ENCODE measurements around the gene C1orf21.
"Not testable (repeated sequence)": the region's sequence is repeated elsewhere in the genome, so short reads cannot be mapped to it uniquely, and the experiment has no call there.

Gene C1orf21

GRCh38 chr1:184608581-184608980 lies 221.8 kb downstream of the C1orf21 start:
- DNase-seq = no peak

- DNase-seq = no peak
Measured at GRCh38 chr1:184608990-184609389, 222.2 kb downstream of the C1orf21 start.

- DNase-seq = no peak
Measured at GRCh38 chr1:184610876-184611595, 224.2 kb downstream of the C1orf21 start.

- not testable (repeated sequence) for DNase-seq
Measured at GRCh38 chr1:184612229-184612628, 225.4 kb downstream of the C1orf21 start.

GRCh38 chr1:184614667-184615066 lies 227.8 kb downstream of the C1orf21 start:
- no peak for DNase-seq

GRCh38 chr1:184615301-184615700 lies 228.5 kb downstream of the C1orf21 start:
- peak; percentile 24 for DNase-seq

GRCh38 chr1:184616504-184616903 lies 229.7 kb downstream of the C1orf21 start:
- DNase-seq = no peak

- no peak for DNase-seq
Measured at GRCh38 chr1:184617433-184618029, 230.7 kb downstream of the C1orf21 start.

GRCh38 chr1:184618851-184619250 lies 232.0 kb downstream of the C1orf21 start:
- DNase-seq = no peak

GRCh38 chr1:184620469-184620868 lies 233.6 kb downstream of the C1orf21 start:
- DNase-seq = no peak

- no peak for DNase-seq
Measured at GRCh38 chr1:184621260-184621659, 234.4 kb downstream of the C1orf21 start.

- no peak for DNase-seq
Measured at GRCh38 chr1:184622136-184622823, 235.5 kb downstream of the C1orf21 start.

GRCh38 chr1:184623404-184623803 lies 236.6 kb downstream of the C1orf21 start:
- no peak for DNase-seq

- DNase-seq = no peak
Measured at GRCh38 chr1:184624051-184624450, 237.2 kb downstream of the C1orf21 start.

GRCh38 chr1:184624626-184625025 lies 237.8 kb downstream of the C1orf21 start:
- no peak for DNase-seq

GRCh38 chr1:184625271-184625670 lies 238.4 kb downstream of the C1orf21 start:
- DNase-seq = no peak

- DNase-seq = no peak
Measured at GRCh38 chr1:184626076-184627006, 239.5 kb downstream of the C1orf21 start.

- DNase-seq = no peak
Measured at GRCh38 chr1:184627007-184627341, 240.1 kb downstream of the C1orf21 start.

GRCh38 chr1:184629266-184629665 lies 242.4 kb downstream of the C1orf21 start:
- no peak for DNase-seq

- no peak for DNase-seq
Measured at GRCh38 chr1:184630679-184631060, 243.8 kb downstream of the C1orf21 start.

GRCh38 chr1:184632415-184633175 lies 245.8 kb downstream of the C1orf21 start:
- no peak for DNase-seq

- no peak for DNase-seq
Measured at GRCh38 chr1:184633785-184634184, 247.0 kb downstream of the C1orf21 start.
